DMS153 treated with DMSO at 0.1 percent for 48 hours (cell line): ENCODE measurements around the gene SPIRE1.
"Not testable (repeated sequence)": the region's sequence is repeated elsewhere in the genome, so short reads cannot be mapped to it uniquely, and the experiment has no call there.

Source experiments
- DNase-seq: peaks from one replicate; lab custom pipeline; 2025; ENCODE audit not compliant: unreplicated experiment; lab: John Stamatoyannopoulos, UW

The SPIRE1 gene

GRCh38 chr18:12497296-12497695, 160.6 kb downstream of the SPIRE1 start:
- DNase-seq = no peak

GRCh38 chr18:12492907-12493306, 165.0 kb downstream of the SPIRE1 start:
- DNase-seq = no peak

GRCh38 chr18:12491611-12492435, 166.1 kb downstream of the SPIRE1 start:
- no peak for DNase-seq

GRCh38 chr18:12485479-12486105, 172.3 kb downstream of the SPIRE1 start:
- DNase-seq = no peak

- not testable (repeated sequence) for DNase-seq
Observed at GRCh38 chr18:12481915-12482314, 176.0 kb downstream of the SPIRE1 start.

- no peak for DNase-seq
Observed at GRCh38 chr18:12479982-12480381, 177.9 kb downstream of the SPIRE1 start.

GRCh38 chr18:12479536-12479935, 178.4 kb downstream of the SPIRE1 start:
- DNase-seq = no peak

- no peak for DNase-seq
Observed at GRCh38 chr18:12478269-12479047, 179.4 kb downstream of the SPIRE1 start.

- no peak for DNase-seq
Observed at GRCh38 chr18:12477606-12478005, 180.3 kb downstream of the SPIRE1 start.

- no peak for DNase-seq
Observed at GRCh38 chr18:12476955-12477354, 181.0 kb downstream of the SPIRE1 start.

GRCh38 chr18:12474876-12475275, 183.0 kb downstream of the SPIRE1 start:
- DNase-seq = no peak

GRCh38 chr18:12474146-12474545, 183.8 kb downstream of the SPIRE1 start:
- no peak for DNase-seq

- no peak for DNase-seq
Observed at GRCh38 chr18:12470382-12471075, 187.4 kb downstream of the SPIRE1 start.

GRCh38 chr18:12468445-12468844, 189.5 kb downstream of the SPIRE1 start:
- no peak for DNase-seq

GRCh38 chr18:12464731-12465130, 193.2 kb downstream of the SPIRE1 start:
- no peak for DNase-seq

GRCh38 chr18:12463191-12463590, 194.7 kb downstream of the SPIRE1 start:
- no peak for DNase-seq

GRCh38 chr18:12462242-12462641, 195.7 kb downstream of the SPIRE1 start:
- no peak for DNase-seq

GRCh38 chr18:12461326-12461725, 196.6 kb downstream of the SPIRE1 start:
- DNase-seq = no peak

GRCh38 chr18:12460874-12461273, 197.0 kb downstream of the SPIRE1 start:
- DNase-seq = no peak

- DNase-seq = no peak
Observed at GRCh38 chr18:12458771-12459170, 199.1 kb downstream of the SPIRE1 start.

- no peak for DNase-seq
Observed at GRCh38 chr18:12456441-12456840, 201.5 kb downstream of the SPIRE1 start.
